ENCODE measurements around the gene MAP3K21. TPM values are rescaled to one million over a fixed set of nuclear protein-coding genes. Genes with fewer than 3 reads are reported as not detected.

The MAP3K21 gene
- total RNA-seq, 1 donor from 2014 or later = 5.4 TPM

DNA sequence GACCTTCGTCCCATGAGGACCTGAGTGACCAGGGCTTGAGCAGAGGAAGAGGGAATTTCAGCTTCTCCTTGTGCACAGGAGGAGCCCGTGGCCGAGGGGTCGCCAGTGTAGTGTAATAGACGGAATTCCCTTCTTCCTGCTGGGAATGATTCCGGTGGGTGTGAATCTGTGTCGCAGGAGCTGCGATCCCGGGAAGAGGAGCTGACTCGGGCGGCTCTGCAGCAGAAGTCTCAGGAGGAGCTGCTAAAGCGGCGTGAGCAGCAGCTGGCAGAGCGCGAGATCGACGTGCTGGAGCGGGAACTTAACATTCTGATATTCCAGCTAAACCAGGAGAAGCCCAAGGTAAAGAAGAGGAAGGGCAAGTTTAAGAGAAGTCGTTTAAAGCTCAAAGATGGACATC lies 34.4 kb downstream of the MAP3K21 start:
- H3K27ac ChIP-seq = no peak overlapping the region
- no peak overlapping the region for H3K4me3 ChIP-seq
- Mint-ChIP-seq H3K4me1 (peaks cover 8% of the 10 kb centered on the region), H3K4me3 (no peak overlapping the region), H3K27ac (no peak overlapping the region), H3K9me3 (no peaks in the 10 kb centered on the region), H3K36me3 (peaks cover 2% of the 10 kb centered on the region), H3K27me3 (ENCODE audit: insufficient read depth, low read depth) (no peaks in the 10 kb centered on the region)
- no peak overlapping the region for H3K4me2 ChIP-seq
- no peaks in the 10 kb centered on the region for H3K4me1 ChIP-seq
- H3K9ac ChIP-seq = no peak overlapping the region
- peak overlapping the region; percentile 37 for H2AFZ ChIP-seq (replicated peaks)
- H3F3A ChIP-seq (ENCODE audit: low read depth) = no peaks in the 10 kb centered on the region
- H3K36me3 ChIP-seq = no peaks in the 10 kb centered on the region
- no peak for DNase-seq (ENCODE audit: low spot score)
- no peaks in the 10 kb centered on the region for H3K79me2 ChIP-seq (ENCODE audit: low read depth)
- no peaks in the 10 kb centered on the region for H3K27me3 ChIP-seq
- no peaks in the 10 kb centered on the region for H3K9me3 ChIP-seq (ENCODE audit: low read depth)
- H4K20me1 ChIP-seq (ENCODE audit: low read depth) = no peaks in the 10 kb centered on the region
- TF ChIP-seq EZH2phosphoT487 (IDR thresholded peaks at IDR 0.05) = no peak
- TF ChIP-seq, protein P1, sequence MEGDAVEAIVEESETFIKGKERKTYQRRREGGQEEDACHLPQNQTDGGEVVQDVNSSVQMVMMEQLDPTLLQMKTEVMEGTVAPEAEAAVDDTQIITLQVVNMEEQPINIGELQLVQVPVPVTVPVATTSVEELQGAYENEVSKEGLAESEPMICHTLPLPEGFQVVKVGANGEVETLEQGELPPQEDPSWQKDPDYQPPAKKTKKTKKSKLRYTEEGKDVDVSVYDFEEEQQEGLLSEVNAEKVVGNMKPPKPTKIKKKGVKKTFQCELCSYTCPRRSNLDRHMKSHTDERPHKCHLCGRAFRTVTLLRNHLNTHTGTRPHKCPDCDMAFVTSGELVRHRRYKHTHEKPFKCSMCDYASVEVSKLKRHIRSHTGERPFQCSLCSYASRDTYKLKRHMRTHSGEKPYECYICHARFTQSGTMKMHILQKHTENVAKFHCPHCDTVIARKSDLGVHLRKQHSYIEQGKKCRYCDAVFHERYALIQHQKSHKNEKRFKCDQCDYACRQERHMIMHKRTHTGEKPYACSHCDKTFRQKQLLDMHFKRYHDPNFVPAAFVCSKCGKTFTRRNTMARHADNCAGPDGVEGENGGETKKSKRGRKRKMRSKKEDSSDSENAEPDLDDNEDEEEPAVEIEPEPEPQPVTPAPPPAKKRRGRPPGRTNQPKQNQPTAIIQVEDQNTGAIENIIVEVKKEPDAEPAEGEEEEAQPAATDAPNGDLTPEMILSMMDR (IDR thresholded peaks at IDR 0.05) = no peak
- no peak for TF ChIP-seq EZH2 (IDR thresholded peaks at IDR 0.05)

DNA sequence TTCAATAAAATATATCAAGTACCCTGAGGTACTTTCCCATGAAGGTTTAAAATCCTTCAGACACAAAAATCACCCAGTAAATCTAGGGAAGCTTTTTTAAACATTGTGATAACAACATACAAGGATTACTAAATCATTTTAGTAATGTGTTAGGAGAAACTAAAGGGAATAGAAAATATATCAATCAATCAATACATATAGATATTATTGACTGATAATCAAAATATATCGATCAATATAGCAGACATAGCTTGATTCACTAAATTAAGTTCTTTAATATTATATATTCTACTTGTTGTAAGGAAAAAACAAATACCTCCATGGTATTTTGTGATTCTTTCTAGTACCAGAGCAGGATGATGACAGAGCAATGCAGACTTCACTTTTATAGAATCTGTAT lies 35.2 kb downstream of the MAP3K21 start:
- H3K4me3 ChIP-seq = no peak overlapping the region
- H3K9me3 ChIP-seq (ENCODE audit: low read depth) = no peaks in the 10 kb centered on the region
- Mint-ChIP-seq H3K36me3 (no peaks in the 10 kb centered on the region), H3K27ac (no peak overlapping the region), H3K9me3 (no peaks in the 10 kb centered on the region), H3K4me1 (peaks cover 8% of the 10 kb centered on the region), H3K4me3 (no peak overlapping the region), H3K27me3 (ENCODE audit: insufficient read depth, low read depth) (no peaks in the 10 kb centered on the region)
- no peaks in the 10 kb centered on the region for H3F3A ChIP-seq (ENCODE audit: low read depth)
- H3K4me2 ChIP-seq = no peak overlapping the region
- H3K36me3 ChIP-seq = no peaks in the 10 kb centered on the region
- no peaks in the 10 kb centered on the region for H4K20me1 ChIP-seq (ENCODE audit: low read depth)
- no peak overlapping the region for H2AFZ ChIP-seq (replicated peaks)
- no peaks in the 10 kb centered on the region for H3K79me2 ChIP-seq (ENCODE audit: low read depth)
- H3K27me3 ChIP-seq = no peaks in the 10 kb centered on the region
- TF ChIP-seq EZH2phosphoT487 (IDR thresholded peaks at IDR 0.05) = no peak
- TF ChIP-seq, protein P1 (IDR thresholded peaks at IDR 0.05) = no peak
- no peak for TF ChIP-seq EZH2 (IDR thresholded peaks at IDR 0.05)
- DNase-seq (ENCODE audit: low spot score) = no peak
- H3K27ac ChIP-seq = no peak overlapping the region
- no peaks in the 10 kb centered on the region for H3K4me1 ChIP-seq
- H3K9ac ChIP-seq = no peak overlapping the region

DNA sequence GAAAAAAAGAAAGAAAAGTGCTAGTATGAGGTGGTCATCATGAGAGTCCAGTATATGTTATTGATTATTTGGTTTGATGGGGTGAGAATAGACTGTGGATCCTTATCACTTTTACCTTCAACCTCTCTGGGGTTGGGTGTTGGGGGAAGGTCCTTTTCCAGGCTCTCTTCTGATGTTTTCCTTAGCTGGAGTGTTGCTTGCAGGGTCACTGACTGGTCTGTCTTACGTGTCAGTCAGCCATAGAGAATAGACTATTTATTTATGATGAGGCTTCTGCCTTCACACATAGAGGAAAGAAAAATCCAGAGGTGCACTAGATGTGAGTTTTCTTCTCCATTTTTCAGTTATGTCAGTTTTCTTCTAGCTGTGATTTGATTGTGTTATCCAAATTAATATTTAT lies 36.5 kb downstream of the MAP3K21 start:
- Histone ChIP-seq H4K20me1 (ENCODE audit: low read depth) (no peaks in the 10 kb centered on the region), H3K79me2 (ENCODE audit: low read depth) (no peaks in the 10 kb centered on the region), H3K4me3 (no peak overlapping the region), H3K36me3 (no peaks in the 10 kb centered on the region), H2AFZ (replicated peaks) (no peak overlapping the region), H3K27ac (no peak overlapping the region), H3K9me3 (ENCODE audit: low read depth) (no peaks in the 10 kb centered on the region), H3K4me2 (no peak overlapping the region), H3F3A (ENCODE audit: low read depth) (no peaks in the 10 kb centered on the region), H3K9ac (no peak overlapping the region), H3K4me1 (no peaks in the 10 kb centered on the region), H3K27me3 (no peaks in the 10 kb centered on the region)
- DNase-seq (ENCODE audit: low spot score) = no peak
- TF ChIP-seq, protein P1 (IDR thresholded peaks at IDR 0.05) = no peak
- TF ChIP-seq EZH2 (IDR thresholded peaks at IDR 0.05) = no peak
- TF ChIP-seq EZH2phosphoT487 (IDR thresholded peaks at IDR 0.05) = no peak
- H3K27ac Mint-ChIP-seq = no peak overlapping the region
- H3K27me3 Mint-ChIP-seq (ENCODE audit: insufficient read depth, low read depth) = no peaks in the 10 kb centered on the region
- no peaks in the 10 kb centered on the region for H3K9me3 Mint-ChIP-seq
- no peak overlapping the region for H3K4me3 Mint-ChIP-seq
- no peaks in the 10 kb centered on the region for H3K36me3 Mint-ChIP-seq
- H3K4me1 Mint-ChIP-seq = peaks cover 8% of the 10 kb centered on the region
